ENCODE results near the gene SGK1. TPM values are rescaled to one million over a fixed set of nuclear protein-coding genes. Genes with fewer than 3 reads are reported as not detected.
"Not testable (repeated sequence)": the region's sequence is repeated elsewhere in the genome, so short reads cannot be mapped to it uniquely, and the experiment has no call there.

The SGK1 gene
- polyA plus RNA-seq, 4 donors: 79.4 to 115 (median 94.7) TPM

DNA sequence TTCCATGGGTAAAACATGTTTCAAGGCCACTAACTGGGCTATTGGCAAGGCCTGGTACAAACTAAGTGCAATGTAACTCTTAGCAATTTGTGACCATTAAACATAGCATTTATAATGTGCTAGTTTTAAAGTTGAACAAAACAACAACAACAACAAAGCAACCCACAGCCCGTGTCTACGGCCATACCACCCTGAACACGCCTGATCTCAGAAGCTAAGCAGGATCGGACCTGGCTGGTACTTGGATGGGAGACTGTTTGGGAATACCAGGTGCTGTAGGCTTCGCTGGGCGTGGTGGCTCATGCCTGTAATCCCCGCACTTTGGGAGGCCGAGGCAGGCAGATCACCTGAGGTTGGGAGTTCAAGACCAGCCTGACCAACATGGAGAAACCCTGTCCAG lies 61.0 kb downstream of the SGK1 start:
- no peak for DNase-seq (ENCODE audit: low read depth in 4 of 4, low spot score in 3 of 4)

DNA sequence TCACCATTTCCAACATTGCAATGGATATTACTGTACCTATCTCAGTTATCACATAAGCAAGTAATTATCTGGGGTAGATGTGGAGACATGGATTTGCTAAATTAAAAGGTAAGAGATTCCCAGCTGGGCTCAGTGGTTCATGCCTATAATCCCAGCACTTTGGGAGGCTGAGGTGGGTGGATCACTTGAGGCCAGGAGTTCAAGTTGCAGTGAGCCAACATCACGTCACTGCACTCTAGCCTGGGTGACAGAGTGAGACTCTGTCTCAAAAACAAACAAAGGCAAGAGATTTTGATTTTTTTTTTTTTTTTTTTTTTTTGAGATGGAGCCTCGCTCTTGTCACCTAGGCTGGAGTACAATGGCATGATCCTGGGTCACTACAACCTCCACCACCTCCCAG lies 62.6 kb downstream of the SGK1 start:
- DNase-seq (ENCODE audit: low read depth in 4 of 4, low spot score in 3 of 4): not testable (repeated sequence)

DNA sequence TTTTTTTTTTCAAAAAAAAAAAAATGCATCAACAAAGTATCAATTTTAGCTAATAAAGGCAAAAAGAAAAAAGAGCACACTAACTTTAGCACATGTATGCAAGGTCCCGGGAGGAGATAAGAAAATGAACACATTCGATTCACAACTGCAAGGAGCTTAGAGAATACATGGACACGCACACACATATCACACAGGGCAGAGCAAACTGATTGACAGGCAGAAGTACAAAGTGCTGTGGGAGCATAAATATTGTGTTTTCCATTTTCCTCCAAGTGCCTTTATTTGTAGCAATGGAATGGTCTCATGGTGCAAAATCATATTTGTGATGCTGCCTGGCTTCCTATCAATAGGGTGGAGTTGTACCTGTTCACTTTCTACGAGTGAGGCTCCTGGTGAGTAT lies 63.8 kb downstream of the SGK1 start:
- no peak for DNase-seq (ENCODE audit: low read depth in 4 of 4, low spot score in 3 of 4)

DNA sequence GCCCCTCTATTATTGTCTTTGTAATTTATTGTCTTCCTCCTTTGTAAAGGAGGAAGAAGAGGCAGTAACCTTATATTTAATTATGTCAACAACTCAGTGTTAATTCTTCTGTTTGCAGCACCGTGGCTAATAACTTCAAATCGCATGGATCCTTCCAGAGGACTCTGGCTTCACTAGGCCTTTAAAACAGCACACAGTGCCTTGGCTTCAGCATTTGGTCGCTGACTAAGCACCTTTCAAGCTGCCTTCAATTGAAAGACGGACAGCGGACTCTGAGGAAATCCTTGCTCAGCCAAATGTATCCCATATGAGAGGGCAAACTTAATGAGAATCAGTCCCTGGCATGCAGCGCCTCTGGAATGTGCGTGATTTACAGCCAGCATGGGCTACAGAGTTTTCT lies 64.2 kb downstream of the SGK1 start:
- peak; percentile 16 to 68 (median 52) for DNase-seq (ENCODE audit: low read depth in 4 of 4, low spot score in 3 of 4)

DNA sequence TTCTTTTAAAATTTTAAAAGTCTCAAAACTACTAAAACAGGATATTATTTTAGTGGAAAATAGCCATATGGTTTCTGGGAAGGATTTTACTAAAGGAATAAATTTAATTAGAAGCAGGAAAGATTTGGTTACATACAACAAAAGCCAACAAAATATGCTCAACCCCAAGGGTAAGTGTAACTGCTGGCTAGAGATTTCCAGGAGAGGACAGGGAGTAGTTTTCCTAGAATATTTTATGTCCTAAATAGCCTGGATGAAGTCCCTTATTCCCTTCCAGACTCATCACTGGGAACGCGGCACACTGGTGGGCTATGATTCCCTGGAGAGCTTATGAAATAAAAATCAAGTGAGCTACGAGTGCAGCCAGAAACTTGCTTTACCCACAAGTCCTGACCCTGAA lies 66.6 kb downstream of the SGK1 start:
- DNase-seq (ENCODE audit: low read depth in 4 of 4, low spot score in 3 of 4): no peak

DNA sequence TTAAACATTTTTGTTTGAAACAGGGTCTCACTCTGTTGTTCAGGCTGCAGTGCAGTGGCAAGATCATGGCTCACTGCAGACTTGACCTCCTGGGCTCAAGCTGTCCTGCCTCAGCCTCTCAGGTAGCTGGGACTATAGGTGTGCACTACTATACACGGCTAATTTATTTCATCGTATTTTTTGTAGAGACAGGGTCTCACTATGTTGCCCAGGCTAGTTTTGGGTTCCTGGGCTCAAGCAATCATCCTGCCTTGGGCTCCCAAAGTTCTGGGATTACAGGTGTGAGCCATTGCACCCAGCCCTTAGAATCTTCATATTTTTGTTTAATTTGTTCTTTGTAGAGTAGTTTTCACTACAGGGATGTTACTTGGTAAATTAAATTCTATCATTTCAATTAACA lies 67.1 kb downstream of the SGK1 start:
- no peak for DNase-seq (ENCODE audit: low read depth in 4 of 4, low spot score in 3 of 4)

DNA sequence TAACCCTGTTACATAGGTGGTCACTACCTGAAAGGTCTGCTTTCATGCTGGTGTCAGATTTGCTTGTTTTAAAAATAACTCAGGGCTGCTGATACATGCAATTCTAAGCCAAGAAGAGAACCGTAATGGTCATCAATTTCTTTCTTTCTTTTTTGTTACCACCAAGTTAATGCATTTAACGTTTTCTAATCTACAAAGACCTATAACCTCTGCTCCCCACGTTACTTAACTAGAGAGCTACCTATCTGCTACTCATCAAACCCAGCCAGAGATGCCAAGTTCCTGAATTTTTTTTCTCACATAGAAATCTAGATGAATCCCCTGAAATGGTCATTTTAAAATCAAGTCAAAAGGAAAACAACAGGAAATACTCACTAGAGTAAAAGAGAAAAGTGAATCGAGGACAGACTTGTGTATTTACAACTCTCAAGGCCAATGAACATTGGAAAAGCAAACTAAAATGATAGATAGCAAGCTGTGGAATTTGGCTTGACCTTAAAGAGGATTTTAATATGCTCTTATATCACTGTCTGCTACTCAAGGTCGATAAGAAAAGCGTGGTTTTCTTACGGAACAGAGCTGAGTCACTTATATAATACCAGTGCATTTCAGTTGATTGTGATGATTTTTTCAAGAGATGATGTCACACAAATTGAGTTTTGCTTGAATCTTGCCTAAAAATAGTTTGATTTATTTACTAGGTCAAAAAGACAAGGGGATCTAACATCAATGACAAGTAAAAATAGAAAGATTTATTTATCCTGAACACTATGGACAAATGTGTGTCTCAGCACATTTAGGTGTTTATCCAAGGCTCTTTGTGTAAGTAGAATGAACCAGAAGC lies 67.9 kb downstream of the SGK1 start:
- no peak for DNase-seq (ENCODE audit: low read depth in 4 of 4, low spot score in 3 of 4)

DNA sequence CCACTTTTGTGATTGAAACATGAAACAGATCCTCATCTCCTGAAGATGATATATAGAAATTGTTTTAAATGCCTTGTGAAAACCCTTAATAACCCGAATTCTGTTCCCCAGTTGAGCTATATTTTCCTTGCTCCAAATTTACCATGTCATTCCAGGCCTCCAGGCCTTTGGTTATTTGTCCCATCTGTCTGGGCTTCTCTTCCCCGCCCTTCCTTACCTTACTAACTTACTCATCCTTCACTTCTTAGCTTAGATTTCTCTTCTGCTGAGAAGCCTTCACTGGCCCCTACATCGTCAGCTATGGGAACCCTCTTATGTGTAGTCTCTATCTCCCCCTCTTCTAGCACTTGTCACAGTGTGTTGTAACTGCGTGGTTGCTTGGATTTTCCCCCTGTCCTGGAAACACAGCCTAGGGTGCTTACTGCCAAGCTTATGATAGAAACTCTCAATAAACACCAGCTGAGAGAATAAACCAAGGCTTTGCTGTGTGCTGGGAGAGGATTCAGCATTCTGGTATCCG lies 68.6 kb downstream of the SGK1 start:
- no peak for DNase-seq (ENCODE audit: low read depth in 4 of 4, low spot score in 3 of 4)

DNA sequence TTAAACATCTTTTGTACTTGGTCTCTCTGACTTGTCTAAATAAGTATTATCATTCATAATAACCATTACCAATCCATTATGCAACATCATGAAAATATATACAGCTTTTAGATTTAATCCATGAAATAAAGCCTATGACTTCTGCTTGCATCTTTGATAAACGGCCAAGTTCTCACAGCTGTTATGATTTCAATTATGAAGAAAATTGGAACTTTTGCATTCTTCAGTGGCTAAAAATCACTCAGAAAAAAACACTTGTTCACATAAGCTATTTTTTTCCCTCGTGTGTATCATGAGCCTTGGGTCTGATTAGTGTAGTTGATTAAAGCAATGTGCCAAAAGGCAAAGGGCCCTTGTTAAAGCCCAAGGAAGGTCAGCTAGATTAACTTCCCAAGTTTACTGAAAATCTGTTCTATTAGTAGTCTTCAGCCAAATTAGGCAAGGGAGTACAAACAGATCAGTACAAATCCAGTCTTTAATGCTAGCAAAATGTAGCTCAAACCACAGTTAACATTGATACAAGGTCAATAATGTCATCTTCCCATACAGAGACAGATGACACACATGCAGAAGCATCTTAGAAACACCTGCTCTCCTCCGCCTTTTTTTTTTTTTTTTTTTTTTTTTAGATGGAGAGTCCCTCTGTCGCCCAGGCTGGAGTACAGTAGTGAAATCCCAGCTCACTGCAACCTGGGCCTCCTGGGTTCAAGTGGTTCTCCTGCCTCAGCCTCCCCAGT lies 69.9 kb downstream of the SGK1 start:
- DNase-seq (ENCODE audit: low read depth in 4 of 4, low spot score in 3 of 4): no peak

DNA sequence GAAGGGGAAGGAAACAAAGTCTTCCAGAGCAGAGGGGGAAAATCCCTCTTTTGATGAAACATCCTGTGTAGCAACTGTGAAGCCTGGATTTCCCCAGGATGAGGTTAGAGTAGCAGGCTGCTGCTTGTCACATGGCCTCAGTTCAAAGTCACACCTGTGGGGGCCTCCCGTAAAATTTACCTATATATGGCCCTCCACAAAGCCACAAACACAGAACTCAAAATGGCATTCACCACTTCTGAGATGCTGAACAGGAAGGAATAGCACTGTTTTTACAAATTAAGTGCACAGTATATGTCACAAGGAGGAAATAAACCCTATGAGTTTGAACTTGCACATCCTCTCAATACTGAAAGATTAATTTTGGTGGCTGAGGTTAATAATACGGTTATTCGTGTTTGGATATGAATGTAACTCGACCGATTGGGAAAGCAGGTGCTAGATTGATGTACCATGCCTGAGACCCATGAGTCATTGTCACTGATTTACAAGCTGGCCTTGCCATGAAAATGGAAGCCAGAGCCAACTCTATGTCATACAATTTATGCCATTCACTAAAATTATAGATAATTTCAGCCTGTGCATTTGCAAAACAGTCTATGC lies 70.6 kb downstream of the SGK1 start:
- DNase-seq (ENCODE audit: low read depth in 4 of 4, low spot score in 3 of 4): no peak

DNA sequence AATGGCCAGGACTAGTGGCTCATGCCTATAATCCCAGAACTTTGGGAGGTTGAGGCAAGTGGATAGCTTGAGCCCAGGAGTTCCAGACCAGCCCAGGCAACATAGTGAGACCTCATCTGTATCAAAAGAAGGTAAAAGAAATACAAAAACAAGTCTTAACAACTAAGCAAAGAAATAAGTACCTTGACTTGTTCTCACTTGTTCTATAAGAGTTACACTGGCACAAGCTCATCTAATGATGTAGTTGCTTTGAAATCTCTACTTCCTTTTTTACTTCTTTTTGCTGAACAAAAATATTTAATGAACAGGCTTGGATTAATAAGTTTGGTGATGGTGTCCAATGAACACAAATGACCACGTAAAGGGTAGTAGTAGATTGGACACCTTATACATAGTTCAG lies 72.2 kb downstream of the SGK1 start:
- no peak for DNase-seq (ENCODE audit: low read depth in 4 of 4, low spot score in 3 of 4)

DNA sequence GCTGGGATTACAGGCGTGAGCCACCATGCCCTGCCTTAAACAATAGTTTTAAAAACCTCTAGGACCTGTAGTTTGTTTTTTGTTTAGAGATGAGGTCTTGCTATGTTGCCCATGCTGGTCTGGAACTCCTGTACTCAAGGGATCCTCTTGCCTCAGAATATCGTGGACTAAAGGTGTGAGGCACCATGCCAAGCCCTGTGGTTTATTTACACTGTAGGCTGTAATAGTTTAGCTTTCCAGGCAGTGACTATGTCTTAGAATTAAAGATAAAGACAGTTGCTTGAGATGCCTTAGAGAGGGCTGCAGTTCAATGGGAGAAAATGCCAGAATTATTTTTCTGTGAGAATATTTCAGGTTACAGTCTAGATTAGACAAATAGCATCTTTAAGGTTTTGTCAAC lies 72.9 kb downstream of the SGK1 start:
- DNase-seq (ENCODE audit: low read depth in 4 of 4, low spot score in 3 of 4): no peak

DNA sequence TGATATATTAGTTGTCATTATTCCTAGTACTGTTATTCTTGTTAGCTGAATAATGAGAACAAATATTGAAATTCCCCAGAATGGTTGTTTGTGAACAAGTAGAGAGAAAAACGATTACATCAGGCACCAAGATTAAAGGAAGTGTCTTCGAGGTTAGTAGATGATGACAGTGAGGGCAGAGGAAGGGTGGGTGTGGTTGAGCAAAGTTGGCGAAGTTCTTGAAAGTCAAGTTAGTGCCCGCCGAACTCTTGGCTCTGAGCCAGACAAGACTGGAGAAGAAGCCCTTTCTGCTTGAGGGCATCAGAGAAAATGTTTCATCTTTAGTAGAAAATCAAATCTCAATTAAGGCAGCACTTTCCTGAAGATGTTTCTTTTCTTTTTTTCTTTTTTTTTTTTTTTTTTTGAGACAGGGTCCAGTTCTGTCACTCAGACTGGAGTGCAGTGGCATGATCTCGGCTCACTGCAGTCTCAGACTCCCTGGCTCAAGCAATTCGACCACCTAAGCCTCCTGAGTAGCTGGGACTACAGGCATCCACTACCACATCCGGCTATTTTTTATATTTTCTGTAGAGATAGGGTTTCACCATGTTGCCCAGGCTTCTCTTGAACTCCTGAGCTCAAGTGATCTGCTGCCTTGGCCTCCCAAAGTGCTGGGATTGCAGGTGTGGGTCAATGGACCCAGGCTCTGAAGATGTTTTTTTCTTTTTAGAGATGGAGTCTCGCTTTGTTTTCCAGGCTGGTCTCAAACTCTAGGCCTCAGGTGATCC lies 77.1 kb downstream of the SGK1 start:
- no peak for DNase-seq (ENCODE audit: low read depth in 4 of 4, low spot score in 3 of 4)

DNA sequence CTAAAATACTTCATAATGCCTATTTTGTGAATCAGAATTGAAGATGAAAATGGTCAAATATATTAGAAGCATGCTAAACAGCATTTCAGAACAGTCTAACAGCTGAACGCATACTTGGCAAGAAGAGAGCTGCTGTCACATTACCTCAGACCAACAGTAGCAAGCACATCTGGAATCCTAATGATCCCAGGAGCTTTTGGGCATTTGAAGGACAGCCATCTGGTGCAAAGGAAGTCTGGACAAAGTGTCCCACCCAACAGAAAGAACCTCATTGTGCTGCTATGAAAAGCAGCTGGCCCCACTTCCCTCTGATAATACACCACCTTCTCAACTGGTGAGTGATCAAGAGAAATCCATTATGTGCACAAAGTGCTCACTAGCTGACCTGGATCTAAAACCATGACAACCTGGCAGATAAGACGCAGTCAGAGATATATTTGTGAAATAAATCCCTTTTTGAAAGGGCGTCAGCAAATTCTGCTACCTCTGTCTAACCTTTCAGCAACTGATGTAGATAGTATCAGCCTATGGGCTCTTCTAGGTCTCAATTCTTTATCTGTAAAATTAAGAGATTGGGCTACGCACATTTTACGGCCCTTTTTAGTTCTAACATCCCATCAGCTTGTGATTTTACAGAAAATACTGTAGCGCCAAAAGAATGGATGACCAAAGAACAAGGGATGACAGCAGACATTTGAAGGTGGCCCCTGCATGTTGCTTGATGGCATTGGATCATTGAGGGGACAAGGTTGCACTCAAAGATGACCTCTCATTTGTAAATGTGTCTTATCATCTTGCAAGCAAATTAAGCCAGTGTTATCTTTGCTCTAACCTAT lies 78.7 kb downstream of the SGK1 start:
- DNase-seq (ENCODE audit: low read depth in 4 of 4, low spot score in 3 of 4): no peak

DNA sequence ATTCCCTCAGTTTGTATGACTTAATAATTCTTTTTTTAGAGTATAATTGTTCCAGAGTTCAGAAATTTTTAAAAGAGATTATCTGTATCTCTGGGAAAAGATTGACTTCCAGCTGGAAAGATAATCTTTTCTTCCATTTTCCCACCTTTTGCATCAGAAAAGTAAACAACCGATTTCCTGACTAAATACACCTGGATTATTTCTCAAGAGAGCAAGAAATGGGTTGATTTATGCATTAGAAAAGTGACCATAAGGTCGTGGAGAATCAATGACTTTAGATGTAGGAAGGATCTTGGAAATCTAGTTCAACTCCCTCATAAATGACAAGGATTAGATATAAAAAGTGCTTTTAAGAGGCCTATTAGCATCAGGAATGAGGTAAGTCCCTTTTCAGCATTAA lies 79.9 kb downstream of the SGK1 start:
- DNase-seq (ENCODE audit: low read depth in 4 of 4, low spot score in 3 of 4): no peak

DNA sequence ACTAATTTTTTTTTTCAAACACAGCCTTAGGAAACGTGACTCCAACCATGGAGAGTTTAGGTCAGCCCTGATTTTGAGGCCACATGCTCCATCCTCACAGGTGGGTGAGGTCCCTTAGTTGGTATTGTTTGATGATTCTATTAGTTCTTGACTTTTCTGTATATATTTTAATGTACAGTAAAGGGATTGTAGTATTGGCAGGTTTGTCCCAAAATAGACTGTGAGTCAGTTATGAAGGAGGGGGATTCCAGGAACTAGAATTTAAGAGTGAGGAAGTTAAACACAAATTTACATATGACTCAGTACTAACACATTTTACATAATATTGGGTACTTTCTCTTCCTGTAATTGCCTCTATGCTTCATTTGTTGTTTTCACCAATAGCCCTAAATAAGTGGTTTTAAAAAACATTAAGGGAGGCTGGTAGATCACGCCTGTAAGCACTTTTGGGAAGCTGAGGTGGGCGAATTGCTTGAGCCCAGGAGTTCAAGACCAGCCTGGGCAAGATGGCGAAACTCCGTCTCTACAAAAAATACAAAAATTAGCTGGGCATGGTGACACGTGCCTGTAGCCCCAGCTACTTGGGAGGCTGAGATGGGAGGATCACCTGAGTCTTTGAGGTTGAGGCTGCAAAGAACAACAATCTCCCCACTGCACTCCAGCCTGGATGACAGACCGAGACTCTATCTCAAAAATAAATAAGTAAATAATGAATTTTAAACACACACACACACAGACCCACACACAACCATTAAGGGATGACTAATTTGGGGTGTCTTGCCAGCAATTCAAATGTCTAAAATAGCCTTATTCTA lies 81.8 kb downstream of the SGK1 start:
- DNase-seq (ENCODE audit: low read depth in 4 of 4, low spot score in 3 of 4): no peak

DNA sequence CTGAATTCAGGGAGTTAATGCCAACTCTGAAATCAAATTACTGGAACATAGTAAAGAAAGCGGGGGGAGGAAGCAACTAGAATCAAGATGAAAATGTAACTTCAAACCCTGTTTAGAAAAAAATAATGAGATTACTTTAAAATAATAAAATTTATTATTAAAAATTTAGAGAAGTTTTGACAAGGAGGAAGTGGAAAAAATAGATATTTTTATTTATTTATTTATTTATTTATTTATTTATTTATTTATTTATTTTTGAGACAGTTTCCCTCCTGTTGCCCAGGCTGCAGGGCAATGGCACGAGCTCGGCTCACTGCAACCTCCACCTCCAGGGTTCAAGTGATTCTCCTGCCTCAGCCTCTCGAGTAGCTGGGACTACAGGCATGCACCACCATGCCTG lies 82.6 kb downstream of the SGK1 start:
- not testable (repeated sequence) for DNase-seq (ENCODE audit: low read depth in 4 of 4, low spot score in 3 of 4)

DNA sequence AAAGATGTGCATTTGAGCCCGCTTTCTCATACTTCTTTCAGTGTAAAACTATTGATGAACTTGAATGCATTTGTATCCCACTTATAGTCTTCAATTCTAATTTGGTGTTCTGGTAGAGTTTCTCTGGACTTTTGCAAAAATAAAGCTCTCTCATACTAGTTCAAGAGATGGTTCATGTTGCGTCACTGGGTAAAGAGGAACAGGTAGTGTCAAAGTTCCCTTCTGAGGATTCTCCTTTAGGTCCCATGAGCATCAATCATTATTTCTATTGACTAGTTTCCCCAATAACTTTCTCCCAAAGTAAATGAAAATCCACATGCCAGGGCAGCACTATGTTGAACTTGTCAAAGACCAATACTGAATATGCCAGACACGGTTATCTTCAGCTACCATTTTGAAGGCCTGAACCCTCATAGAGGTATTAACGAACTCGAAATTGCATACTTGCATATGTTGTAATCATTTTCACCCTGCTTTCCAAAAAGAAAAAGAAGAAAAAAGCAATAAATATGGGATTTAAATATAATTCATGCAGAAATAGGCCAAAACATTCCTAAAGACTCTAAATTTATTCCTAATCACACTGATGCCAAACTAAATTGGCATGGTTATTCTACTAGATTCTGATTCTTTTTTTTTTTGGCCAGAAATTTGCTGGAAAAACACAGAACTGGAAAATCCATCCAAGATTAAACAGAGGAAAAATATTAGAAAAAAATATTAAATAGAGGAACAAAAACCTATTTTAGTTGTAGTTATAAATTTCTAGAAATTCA lies 84.5 kb downstream of the SGK1 start:
- no peak for DNase-seq (ENCODE audit: low read depth in 4 of 4, low spot score in 3 of 4)

Data from right renal pelvis (tissue), 4 donors.